SH-SY5Y (cell line): Measurements from ENCODE around the gene ROR1.

ENCODE experiments used
- GATA2 ChIP-seq: IDR thresholded peaks from 2 replicates; pipeline ENCODE4 v1.6.1; 2011; ENCODE audit warnings: mild to moderate bottlenecking, low read depth, low read length
- GATA3 ChIP-seq: IDR thresholded peaks from 2 replicates; pipeline ENCODE4 v1.6.1; 2011; ENCODE audit warnings: low read depth, mild to moderate bottlenecking, low read length, moderate library complexity

GRCh38 chr1:63753591-63753990 is 20.2 kb upstream of the ROR1 start:
- no peak for TF ChIP-seq GATA2
- no peak for TF ChIP-seq GATA3
